Spleen (tissue), 11 donors: ENCODE results near the gene LSG1. TPM values are rescaled to one million over a fixed set of nuclear protein-coding genes. Genes with fewer than 3 reads are reported as not detected.
A peak's percentile ranks its signal among the peaks of the same experiment; 100 is the strongest.

Experiments used
- DNase-seq: peaks from one replicate; pipeline ENCODE4 v3.0.0-alpha.2; 2020
- H3K27ac ChIP-seq, 8 donors: fragments of 200-600 bp; sonication (generic) in 7 of 8; 1 replicate in 4 of 8; 2 replicates in 4 of 8; pipeline versions ENCODE4 v1.5.0 to v1.8.0; 2016 to 2021; ENCODE audit warnings: inconsistent platforms in 4 of 8, mild to moderate bottlenecking in 4 of 8, moderate library complexity in 1 of 8
- H3K27me3 ChIP-seq, 7 donors: fragments of 200-600 bp; sonication (generic) in 6 of 7; replicated peaks in 1 of 7; 1 replicate in 4 of 7; 2 replicates in 3 of 7; pipeline versions ENCODE4 v1.5.0 to v1.8.0; 2016 to 2021; ENCODE audit warnings: inconsistent platforms in 3 of 7, mild to moderate bottlenecking in 1 of 7
- H3K36me3 ChIP-seq, 6 donors: fragments of 200-600 bp; sonication (generic) in 5 of 6; 1 replicate in 4 of 6; 2 replicates in 2 of 6; pipeline versions ENCODE4 v1.5.0 to v1.8.0; 2016 to 2021; ENCODE audit warnings: inconsistent platforms in 2 of 6
- H3K4me1 ChIP-seq, 6 donors: fragments of 200-600 bp; sonication (generic) in 5 of 6; 1 replicate in 3 of 6; 2 replicates in 3 of 6; pipeline versions ENCODE4 v1.5.0 to v1.8.0; 2016 to 2021; ENCODE audit warnings: inconsistent platforms in 3 of 6
- H3K4me3 ChIP-seq, 8 donors: fragments of 200-600 bp; sonication (generic) in 7 of 8; 1 replicate in 4 of 8; 2 replicates in 4 of 8; pipeline versions ENCODE4 v1.5.0 to v1.8.0; 2016 to 2021; ENCODE audit warnings: inconsistent platforms in 4 of 8, mild to moderate bottlenecking in 4 of 8, moderate library complexity in 2 of 8
- H3K9me3 ChIP-seq, 8 donors: fragments of 200-600 bp; sonication (generic) in 7 of 8; 1 replicate in 4 of 8; 2 replicates in 4 of 8; pipeline versions ENCODE4 v1.5.0 to v1.8.0; 2016 to 2021; ENCODE audit warnings: inconsistent platforms in 4 of 8
- POLR2A ChIP-seq, 3 donors: fragments of 450-650 bp; IDR thresholded peaks; one replicate each; pipeline ENCODE4 v1.5.1; 2017; ENCODE audit warnings: antibody characterized with exemption in 3 of 3, mild to moderate bottlenecking in 1 of 3
- POLR2AphosphoS5 ChIP-seq, 3 donors: sonication (generic); formaldehyde crosslinking; IDR thresholded peaks; one replicate each; pipeline ENCODE4 v1.5.1; 2017; ENCODE audit warnings: antibody characterized with exemption in 3 of 3
- WGBS, 5 donors: extraction: QIAGEN DNeasy Blood & Tissue Kit in 3 of 5; methylation state at CpG; one replicate each; pipeline versions ENCODE4 v1.1.5 to v1.1.7; 2013 to 2018; 5-methylcytosine and 5-hydroxymethylcytosine counted together
- intact Hi-C: fragments of 100-400 bp; cut with DNase I; formaldehyde crosslinking; loops from one replicate; pipeline ENCODE4 v1.15.0; 2023; ENCODE audit warnings: low total_unique reads
- polyA plus RNA-seq, 3 donors: library from polyadenylated mRNA; stranded (reverse); fragments of 200-250 nt; gene quantifications; one replicate each; pipeline ENCODE4 v1.2.1, GENCODE V29; 2013
- total RNA-seq, 7 donors: library from RNA; depleted of rRNA in 3 of 7; stranded (reverse); fragments of >200 nt in 3 of 7; fragmentation: NEBNext Ultra II Directional in 4 of 7; extraction: Animal tissue kit (Norgen Biotek cat#: 25700) in 4 of 7; gene quantifications; one replicate each; pipeline versions ENCODE4 v1.1.0 to v1.2.1, GENCODE V29; 2016 to 2021
- TF ChIP-seq, protein P1 (sequence below), 11 experiments: fragments of 200-600 bp in 7 of 11; fragments of 450-650 bp in 4 of 11; sonication (generic) in 4 of 11; IDR thresholded peaks in 8 of 11; conservative IDR thresholded peaks in 3 of 11; 1 replicate in 7 of 11; 2 replicates in 4 of 11; pipeline versions ENCODE4 v1.4.0 to v1.8.0; 2016 to 2021; ENCODE audit warnings: antibody characterized with exemption in 11 of 11, inconsistent platforms in 4 of 11, mild to moderate bottlenecking in 1 of 11
- donor health status: healthy with polysubstance abuse.
- donor health status: DM: no; HTN: no; CAD: no; lungs with moderate emphysema.
- donor health status: DM: no; HTN: no; CAD: no.
- donor health status: Bipolar disorder and iron deficiency.
- donor health status: healthy.
- donor health status: DM: no; HTN: no; CAD: no.
- donor health status: DM: yes; HTN: yes; CAD: no.

Gene LSG1
- total and polyA plus RNA-seq, 10 donors = 10.8 to 58.0 (median 35.7) TPM

DNA sequence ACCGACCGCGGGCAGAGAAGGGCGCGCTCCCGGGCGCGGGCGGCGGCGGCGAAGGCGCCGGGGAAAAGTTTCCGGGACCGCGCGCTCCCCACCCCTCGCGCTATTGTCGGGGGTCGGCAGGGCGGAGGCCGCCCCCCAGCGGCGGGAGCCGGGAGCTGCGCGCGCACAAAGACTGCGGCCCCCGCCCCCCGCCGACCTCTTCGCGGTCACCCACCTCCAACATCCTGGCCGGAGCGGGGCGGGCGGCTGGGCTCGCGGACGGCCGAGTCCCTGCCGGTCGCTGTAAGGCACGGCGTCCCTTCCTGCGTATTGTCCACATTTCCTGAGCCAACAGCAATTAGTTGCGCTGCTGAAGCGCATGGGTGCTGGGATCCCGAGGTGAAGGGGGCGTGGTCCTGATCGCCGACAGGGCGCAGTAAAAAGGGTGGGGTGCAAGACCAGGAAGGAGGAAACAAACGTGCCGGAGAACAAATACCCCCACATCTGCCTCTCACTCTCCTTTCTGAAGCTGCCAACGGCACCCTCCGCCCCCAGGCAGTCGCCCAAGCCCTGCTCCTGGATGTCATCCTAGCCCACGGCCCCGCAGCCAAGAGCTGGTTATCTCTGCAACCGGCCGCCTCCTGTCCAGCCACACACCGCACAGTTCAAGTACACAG lies 38.5 kb downstream of the LSG1 start, which contains the start of gene TMEM44:
Gene TMEM44 (minus strand): TSS at position 71 of the 656 bp plus-strand sequence. CDS start 204 bp downstream, outside the sequence.
- Histone ChIP-seq H3K4me3 (peak within 1 kb of the TSS; percentile 62 to 92 (median 71)), H3K27ac (peak within 1 kb of the TSS; percentile 53 to 87 (median 78)), H3K36me3 (peaks cover 0 to 20% (median 0%) of the 10 kb centered on the region in 6 donors), H3K9me3 (peaks cover 0 to 6% (median 0%) of the 10 kb centered on the region in 8 donors), H3K4me1 (peaks cover 0 to 22% (median 14%) of the 10 kb centered on the region in 6 donors), H3K27me3 (no peaks in the 10 kb centered on the region)
- TF ChIP-seq POLR2A (IDR thresholded peaks at IDR 0.05) (no peak), POLR2AphosphoS5 (IDR thresholded peaks at IDR 0.05) (peak; percentile 79 to 87 (median 86))
- TF ChIP-seq, protein P1, sequence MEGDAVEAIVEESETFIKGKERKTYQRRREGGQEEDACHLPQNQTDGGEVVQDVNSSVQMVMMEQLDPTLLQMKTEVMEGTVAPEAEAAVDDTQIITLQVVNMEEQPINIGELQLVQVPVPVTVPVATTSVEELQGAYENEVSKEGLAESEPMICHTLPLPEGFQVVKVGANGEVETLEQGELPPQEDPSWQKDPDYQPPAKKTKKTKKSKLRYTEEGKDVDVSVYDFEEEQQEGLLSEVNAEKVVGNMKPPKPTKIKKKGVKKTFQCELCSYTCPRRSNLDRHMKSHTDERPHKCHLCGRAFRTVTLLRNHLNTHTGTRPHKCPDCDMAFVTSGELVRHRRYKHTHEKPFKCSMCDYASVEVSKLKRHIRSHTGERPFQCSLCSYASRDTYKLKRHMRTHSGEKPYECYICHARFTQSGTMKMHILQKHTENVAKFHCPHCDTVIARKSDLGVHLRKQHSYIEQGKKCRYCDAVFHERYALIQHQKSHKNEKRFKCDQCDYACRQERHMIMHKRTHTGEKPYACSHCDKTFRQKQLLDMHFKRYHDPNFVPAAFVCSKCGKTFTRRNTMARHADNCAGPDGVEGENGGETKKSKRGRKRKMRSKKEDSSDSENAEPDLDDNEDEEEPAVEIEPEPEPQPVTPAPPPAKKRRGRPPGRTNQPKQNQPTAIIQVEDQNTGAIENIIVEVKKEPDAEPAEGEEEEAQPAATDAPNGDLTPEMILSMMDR (IDR thresholded peaks at IDR 0.05 in 8 of 11, conservative IDR thresholded peaks at IDR 0.05 in 3 of 11) = peak; percentile 39 to 77 (median 65)
- 1 to 2% (median 1%) methylated on average over 20 to 66 of the region's 66 CpGs for WGBS, 5 donors
- peak; percentile 91 for DNase-seq
- intact Hi-C loops = no loop called here

DNA sequence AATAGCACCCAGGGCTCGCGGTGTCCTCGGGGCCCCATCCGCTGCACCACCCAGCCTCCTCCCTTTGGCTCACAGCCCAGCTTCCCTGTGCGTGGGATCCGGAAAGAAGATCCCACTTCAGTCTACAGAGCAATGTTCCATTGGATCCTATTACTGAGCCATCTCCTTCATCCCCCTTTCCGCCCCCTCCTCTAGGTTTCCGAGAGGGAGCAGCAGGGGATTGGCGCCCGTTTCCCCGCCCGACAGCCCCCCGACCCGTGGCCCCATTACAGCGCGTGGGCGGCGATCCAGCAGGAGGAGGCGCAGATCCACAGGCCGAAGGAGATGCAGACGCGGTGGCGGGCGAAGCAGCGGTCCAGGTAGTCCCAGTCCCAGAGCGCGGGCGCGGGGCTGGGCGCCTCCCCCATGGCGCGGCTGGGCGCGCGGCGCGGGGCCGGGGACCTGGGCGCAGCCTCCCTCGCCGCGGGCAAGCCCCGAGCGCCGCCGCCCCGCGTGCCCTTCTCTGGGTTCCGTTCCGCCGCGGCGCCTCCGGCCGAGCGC lies 39.1 kb downstream of the LSG1 start:
- H3K4me1 ChIP-seq = peaks cover 0 to 22% (median 14%) of the 10 kb centered on the region in 6 donors
- 0 to 2% (median 1%) methylated on average over 22 to 56 of the region's 56 CpGs for WGBS, 5 donors
- H3K27me3 ChIP-seq = no peaks in the 10 kb centered on the region
- H3K27ac ChIP-seq = peak overlapping the region in 7 of 8 donors; percentile 65 to 87 (median 81)
- peak overlapping the region; percentile 62 to 92 (median 71) for H3K4me3 ChIP-seq
- peaks cover 0 to 26% (median 0%) of the 10 kb centered on the region in 6 donors for H3K36me3 ChIP-seq
- intact Hi-C loops = no loop called here
- no peak for DNase-seq
- TF ChIP-seq POLR2AphosphoS5 (IDR thresholded peaks at IDR 0.05) = peak; percentile 3 to 30 (median 28)
- TF ChIP-seq POLR2A (IDR thresholded peaks at IDR 0.05) = no peak
- TF ChIP-seq, protein P1 (IDR thresholded peaks at IDR 0.05 in 8 of 11, conservative IDR thresholded peaks at IDR 0.05 in 3 of 11) = no peak
- H3K9me3 ChIP-seq = peaks cover 0 to 6% (median 0%) of the 10 kb centered on the region in 8 donors

DNA sequence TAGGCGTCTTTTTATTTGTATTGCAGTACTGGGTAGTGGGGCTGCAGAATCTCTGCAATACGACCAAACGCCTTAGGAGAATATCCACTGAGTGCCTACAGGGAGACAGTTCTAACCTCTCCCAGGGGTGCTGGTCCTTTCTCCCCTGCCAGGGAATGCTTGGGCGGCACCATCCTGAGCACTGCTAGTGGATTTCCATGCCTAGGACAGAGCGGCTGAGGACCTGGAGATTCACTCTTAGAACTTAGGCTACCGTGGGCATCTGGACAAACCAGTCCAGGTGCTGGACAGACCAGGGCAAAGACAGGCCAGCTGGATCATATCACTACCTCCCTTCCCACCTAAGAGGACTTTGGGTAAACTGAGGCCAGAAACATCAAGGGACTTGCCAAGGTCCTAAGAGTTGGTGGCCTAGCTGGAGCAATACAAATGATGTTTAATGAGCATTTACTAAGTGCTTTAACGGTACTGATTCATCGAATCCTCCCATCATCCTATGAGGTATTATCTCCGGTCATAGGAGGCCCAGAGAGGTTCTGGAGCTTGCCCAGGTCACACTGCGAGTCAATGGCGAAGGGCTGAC lies 39.7 kb downstream of the LSG1 start:
- WGBS, 5 donors = 64 to 83% (median 82%) methylated on average over 10 to 11 of the region's 11 CpGs
- Histone ChIP-seq H3K4me3 (peak overlapping the region; percentile 62 to 92 (median 71)), H3K27me3 (no peaks in the 10 kb centered on the region), H3K27ac (peak overlapping the region in 6 of 8 donors; percentile 72 to 87 (median 82)), H3K36me3 (peaks cover 0 to 31% (median 0%) of the 10 kb centered on the region in 6 donors), H3K9me3 (peaks cover 0 to 6% (median 0%) of the 10 kb centered on the region in 8 donors), H3K4me1 (peaks cover 0 to 22% (median 14%) of the 10 kb centered on the region in 6 donors)
- TF ChIP-seq, protein P1 (IDR thresholded peaks at IDR 0.05 in 8 of 11, conservative IDR thresholded peaks at IDR 0.05 in 3 of 11) = no peak
- TF ChIP-seq POLR2A (IDR thresholded peaks at IDR 0.05) (no peak), POLR2AphosphoS5 (IDR thresholded peaks at IDR 0.05) (no peak)
- DNase-seq = peak; percentile 7
- intact Hi-C loops = no loop called here
